GM21528 (cell line): ENCODE results near the gene GDF2.

Experiments used
- ATAC-seq: cut with Tn5 transposase; IDR thresholded peaks from one replicate; pipeline ENCODE4 v1.9.1; 2021; ENCODE audit warnings: mild to moderate bottlenecking, moderate library complexity; ENCODE audit not compliant: unreplicated experiment, low FRiP score

Gene GDF2

DNA sequence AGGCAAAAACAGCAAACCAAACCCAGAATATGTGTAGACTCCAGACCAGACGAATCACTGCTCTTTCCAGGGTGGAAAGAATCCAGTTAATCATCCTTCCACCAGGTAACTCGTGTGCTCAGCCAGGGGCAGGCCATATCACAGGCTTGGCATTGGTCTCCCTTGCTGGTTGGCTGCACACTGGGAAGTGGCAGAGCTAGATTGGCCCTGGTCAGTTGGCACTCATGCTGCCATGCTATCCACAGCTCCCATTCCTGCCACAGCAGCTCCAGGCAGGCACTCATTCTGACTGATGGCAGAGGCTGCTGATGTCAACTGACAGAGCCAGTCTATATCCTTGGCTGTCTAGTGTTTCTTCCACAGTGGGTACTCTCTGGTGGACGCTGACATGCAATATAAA, 31.9 kb upstream of the GDF2 start:
- no peak for ATAC-seq

DNA sequence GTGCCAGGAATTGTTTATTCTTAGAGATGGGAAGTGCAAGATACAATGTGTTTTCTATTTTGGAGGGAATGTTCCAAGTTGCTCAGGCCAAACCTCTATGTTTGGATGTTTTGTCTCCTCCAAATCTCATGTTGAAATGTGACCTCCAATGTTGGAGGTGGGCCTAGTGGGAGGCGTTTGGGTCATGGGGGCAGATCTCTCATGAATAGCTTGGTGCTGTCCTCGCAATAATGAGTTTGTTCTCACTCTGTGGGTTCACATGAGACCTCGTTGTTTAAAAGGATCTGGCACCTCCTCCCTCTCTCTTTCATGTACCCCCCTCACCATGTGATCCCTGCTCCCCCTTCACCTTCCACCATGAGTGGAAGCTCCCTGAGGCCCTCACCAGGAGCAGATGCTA, 30.6 kb upstream of the GDF2 start:
- no peak for ATAC-seq

DNA sequence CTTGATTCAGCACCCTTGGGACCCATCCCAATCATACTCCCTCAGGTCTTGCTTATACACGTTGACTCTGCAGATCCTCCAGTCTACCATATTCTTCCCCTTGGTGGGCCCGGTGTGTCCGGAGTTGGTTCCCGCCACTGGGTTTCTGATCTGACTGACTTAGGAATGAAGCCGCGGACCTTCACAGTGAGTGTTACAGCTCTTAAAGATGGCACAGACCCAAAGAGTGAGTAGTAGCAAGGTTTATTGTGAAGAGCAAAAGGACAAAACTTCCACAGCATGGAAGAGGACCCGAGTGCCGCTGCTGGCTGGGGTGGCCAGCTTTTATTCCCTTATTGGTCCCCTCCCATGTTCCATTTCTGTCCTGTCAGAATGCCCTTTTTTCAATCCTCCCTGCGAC, 28.2 kb upstream of the GDF2 start:
- ATAC-seq: no peak

DNA sequence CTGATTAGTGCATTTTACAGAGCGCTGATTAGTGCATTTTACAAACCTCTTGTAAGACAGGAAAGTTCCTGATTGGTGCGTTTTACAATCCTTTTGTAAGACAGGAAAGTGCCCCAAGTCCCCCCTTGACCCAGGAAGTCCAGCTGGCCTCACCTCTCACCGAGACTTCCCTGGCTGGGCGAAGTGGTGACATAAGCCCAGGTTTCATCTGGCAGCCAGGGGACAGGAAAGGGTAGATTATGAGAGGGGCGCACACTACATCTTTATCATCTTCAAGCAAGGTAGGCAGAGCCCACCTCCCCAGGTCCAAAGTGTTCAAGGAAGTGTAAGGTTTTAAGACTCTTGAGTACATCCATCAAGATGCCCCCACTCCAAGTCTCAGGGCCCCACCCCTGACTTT, 27.8 kb upstream of the GDF2 start:
- ATAC-seq: no peak

DNA sequence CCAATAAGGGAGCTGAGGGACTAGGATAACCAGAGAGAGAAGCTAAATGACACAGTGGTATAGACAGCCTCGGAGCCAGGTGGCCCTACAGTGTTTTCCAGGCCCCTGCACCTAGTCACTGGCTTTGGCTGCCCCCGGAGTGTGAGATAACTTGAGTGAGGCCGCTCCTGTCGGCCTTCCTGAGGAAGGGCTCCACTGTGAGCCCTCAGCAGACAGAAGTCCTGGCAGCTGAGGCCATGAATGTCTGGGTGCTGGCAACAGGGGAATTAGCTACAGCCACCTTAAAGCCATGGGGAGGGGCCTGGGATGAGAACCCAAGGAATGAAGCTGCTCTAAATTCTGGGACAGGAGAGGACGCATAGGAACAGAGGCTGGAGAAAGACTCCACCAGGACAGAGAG, 26.8 kb upstream of the GDF2 start:
- no peak for ATAC-seq

DNA sequence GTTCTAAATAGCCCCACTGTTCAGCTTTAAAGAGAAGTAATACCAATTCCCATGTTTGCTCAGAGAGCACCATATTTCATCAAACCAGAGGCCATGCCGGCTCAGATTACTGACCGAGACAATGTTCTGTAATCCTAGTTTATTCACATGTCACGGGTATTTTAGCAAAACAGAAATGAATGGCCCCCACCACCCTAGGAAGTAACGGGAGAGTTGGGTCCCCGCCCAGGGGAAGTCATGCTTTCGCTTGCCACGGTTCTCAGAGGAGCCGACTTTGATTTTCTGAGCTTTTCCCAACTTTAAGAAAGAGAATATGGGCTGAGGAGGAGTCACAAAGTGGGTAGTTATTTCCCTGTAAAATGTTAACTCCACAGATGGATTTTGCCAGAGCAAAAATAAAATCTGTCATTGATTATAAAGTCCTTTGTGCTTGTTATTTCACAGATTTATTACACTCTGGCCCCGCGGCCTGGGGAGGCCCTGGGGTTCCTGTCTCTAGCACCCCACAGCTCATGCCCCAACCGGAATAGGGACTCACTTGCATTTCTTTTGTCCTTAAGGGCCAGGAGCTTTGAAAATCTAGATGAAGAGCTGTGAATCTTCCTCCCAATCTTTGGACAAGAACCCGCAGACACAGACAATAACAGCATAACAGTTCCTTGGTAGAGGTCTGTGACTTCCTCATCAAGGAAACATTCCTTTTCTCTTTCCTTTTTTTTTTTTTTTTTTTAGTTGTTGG, 25.9 kb upstream of the GDF2 start:
- no peak for ATAC-seq

DNA sequence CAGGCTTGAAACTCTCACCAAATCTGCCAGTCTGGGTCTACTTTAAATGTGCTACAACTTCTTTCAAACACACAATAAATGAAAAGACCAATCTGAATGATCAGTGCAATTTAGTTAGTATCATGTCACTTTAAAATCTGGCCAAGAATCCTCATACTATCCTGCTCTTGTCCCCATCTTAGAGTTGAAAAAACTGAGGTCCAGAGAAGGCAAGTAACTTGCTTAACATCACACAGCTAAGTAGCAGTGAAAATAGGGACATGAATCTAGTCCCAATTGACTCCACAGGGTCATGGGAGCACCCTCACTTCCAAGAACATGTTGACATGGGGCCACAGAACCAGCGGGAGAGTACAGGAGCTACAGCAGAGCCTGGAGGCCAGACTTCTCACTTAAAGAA, 25.3 kb upstream of the GDF2 start:
- ATAC-seq: no peak

DNA sequence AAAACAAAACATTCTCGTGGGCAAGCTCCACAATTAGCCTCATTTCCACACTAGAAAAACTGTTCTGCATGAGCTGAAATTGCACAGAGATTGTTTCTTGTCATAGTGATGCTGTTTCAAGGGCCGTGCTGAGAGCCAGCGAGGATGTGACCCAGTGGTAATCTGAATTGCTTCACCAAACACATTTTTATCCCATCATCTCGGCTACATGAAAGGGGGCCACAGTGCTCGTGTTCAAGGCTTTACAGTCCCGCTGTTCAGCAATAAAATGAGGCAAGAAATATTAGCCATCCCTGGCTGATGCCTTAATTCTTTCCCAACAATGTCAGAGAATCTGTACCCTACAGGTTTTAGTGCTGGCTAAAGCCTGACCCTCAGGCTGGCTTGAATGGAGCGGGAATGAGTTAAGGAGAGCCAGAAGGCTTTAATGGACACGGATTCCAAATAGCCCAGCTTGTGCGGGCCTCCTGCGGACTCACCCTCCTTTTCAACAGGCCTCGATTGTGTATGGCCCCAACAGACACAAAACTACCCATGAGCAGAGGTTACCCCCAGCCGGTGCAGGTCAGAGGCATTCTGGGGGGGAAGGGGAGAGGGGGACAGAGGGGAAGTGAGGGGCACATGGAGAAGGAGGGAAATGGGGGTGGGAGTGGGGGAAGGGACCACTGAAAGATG, 24.3 kb upstream of the GDF2 start:
- ATAC-seq: no peak

DNA sequence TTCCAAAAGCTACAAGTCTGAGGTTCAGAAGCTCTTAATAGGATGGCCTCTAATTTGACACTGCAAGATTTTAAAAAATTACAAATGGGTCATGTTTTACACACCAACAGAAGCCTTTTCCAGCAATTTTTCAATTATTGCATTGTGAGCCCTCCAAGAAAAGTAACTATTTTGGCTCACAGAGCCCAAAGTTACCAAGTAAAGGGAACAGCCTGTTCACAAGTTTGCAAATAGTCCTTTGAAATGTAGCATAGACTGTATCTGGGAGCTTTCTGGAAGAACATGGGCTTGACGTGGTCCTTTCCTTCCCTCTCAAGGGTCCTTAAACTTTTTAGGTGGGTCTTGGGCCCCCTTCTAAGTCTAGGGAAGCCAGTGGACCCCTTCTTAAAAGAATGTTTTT, 23.5 kb upstream of the GDF2 start:
- ATAC-seq: no peak

DNA sequence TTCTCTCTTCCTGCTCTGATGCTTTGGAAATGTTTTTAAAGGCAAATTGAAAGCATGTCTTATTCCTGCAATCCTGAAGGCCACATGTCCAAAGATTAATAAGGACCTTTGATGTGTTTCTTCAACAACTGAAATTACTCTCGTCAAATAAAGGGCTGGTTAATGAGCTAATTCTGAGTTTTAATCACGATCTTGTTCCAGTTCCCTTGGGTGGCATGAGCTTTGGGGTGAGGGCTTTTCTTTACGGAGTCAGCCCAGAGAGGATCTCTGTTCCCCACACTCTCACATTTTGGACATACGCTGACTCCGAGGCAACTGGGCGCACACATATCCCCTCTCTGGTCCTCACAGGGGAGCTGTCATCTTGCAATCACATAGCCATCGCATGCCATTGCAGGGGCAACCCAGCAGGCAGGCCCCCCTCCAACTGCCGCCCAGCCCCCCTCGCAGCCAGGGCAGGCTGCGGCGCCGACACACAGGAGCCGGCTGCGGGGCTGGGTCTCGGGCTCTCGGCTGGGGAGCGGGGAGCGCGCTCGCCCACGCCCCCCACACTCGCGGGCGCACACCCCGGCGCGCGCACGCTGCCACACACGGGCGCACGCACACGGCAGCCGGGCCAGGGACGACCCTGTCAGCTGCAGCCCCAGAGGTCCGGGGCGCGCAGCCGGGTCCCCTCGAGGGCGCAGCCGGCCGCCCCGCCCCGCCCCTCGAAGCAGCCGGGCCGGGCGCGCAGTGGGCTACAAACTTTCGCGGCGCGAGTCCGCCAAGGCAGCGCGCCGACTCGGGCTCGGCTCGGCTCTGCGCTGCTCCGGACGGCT, 22.4 kb upstream of the GDF2 start, which contains the start of gene GDF10:
Gene GDF10, plus strand, starts transcription at position 587 of the 818 bp plus-strand sequence. CDS start 455 bp downstream, outside the sequence.
- no peak for ATAC-seq

DNA sequence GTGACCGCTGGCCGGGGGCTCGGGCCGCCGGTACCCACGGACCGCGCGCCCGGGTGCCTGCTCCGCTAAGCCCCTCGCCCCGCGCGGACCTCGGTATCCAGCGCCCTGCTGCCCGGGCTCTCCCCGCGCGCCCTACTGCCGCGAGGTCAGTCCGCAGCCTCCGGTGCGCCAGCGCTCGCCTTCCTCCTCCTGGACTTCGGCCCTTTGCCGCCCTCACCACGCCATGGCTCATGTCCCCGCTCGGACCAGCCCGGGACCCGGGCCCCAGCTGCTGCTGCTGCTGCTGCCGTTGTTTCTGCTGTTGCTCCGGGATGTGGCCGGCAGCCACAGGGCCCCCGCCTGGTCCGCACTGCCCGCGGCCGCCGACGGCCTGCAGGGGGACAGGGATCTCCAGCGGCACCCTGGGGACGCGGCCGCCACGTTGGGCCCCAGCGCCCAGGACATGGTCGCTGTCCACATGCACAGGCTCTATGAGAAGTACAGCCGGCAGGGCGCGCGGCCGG, 21.8 kb upstream of the GDF2 start:
- no peak for ATAC-seq

DNA sequence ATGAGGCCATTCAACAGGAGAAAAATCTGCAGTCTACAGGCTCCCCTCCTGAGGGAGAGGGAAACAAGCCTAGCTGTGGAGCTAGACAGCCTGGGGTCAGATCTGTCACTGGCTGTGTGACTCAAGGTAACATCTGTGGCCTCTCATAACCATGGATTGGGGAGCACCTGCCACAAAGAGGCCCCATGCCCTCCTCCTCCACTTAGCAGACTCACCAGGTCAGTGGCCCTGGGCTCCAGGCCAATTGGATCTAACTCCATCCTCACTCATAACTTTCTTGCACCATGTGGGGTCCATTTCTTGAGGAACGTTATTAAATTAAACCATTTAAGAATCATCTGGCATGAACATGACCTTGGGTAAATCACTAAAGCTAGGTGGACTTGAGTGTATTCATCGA, 20.4 kb upstream of the GDF2 start:
- ATAC-seq: no peak

DNA sequence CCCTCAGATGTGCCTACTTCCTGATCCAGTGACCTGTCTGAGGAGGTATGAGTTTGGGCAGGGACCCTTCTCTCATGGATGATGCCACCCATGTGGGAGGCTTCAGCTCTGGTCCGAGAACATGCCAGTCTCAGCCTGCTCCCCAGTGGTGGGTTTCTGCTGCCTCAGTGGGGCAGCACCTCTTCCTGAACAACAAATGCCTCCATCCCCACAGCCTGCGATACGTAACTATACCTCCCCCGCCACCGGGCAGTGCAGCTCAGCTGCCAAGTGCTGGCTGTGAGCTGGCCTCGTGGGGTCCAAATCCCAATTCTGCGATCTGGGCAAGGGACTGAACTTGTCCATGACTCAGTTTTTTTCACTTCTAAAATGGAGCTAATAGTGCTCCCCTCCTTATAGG, 19.1 kb upstream of the GDF2 start:
- no peak for ATAC-seq

DNA sequence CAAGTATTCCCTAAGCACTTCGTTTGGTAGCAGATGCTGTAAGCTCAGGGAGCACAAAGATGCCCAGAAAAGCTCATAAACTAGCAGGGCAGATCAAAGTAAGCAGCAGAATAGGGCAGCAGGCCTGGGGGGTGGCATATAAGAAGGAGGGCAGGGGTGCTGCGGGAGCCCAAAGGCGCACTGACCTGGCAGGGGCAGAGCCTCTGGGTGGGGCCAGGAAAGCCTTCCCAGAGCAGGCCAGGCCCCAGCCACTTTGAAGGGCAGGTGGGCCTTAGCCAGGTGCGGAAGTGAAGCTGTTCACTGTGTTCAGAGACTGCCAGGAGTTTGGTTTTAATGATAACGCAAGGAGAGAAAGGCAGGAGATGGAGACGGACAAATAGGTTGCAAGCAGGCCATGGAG, 18.4 kb upstream of the GDF2 start:
- ATAC-seq: no peak

DNA sequence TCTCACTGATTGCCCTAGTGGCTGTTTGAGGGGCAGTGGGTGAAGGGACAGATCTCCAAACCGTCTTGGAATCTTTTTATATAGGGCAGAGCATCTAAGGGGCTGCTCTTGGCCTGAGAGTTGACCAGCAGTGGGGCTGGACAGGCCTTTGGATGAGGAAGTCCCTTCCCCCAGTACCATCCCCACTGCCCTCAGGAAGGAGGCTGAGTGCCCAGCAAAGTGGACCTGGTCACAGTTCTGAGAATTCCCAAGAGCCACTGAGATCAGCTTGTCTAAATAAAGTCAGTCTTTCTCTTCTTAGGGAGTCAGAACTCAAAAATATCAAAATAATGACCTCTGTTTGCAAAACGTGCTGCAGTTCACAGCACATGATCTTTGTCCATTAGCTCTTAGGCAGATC, 16.7 kb upstream of the GDF2 start:
- ATAC-seq: no peak

DNA sequence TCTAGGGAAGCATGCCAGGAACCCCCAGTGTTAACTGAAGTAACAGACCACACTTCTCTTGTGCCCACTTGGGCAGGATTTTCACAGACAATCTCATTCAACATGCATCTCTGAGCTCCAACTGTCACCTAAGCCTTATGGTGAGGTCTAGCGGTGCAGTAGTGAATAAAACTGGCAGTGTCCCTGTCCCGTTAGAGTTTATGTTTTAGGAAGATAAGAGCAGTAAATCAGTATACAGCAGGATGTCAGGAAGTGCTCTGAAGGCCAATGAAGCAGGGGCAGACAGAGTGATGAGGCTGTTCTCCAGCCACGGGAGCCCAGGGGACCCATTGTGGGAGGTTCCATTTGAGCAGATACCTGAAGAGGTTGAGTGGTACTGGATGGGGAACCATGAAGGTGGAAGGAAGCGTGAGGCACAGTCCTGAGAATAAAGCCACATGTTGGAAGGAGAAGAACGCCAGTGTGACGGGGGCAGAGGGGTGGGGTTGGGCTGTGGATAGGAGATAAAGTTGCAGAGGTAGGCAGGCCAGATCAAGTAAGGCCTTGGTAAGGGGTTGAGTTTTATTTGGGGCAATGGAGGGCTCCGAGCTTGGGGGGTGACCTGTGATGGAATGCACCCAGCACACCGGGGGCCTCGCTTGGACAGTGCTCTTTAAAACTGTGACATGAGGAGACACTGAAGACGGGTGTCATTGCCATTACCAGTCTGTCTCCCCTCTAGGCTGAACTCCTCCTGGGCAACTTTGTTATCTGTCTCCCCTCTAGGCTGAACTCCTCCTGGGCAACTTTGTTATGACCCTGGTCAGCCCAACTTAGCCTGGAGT, 15.7 kb upstream of the GDF2 start:
- ATAC-seq: no peak

DNA sequence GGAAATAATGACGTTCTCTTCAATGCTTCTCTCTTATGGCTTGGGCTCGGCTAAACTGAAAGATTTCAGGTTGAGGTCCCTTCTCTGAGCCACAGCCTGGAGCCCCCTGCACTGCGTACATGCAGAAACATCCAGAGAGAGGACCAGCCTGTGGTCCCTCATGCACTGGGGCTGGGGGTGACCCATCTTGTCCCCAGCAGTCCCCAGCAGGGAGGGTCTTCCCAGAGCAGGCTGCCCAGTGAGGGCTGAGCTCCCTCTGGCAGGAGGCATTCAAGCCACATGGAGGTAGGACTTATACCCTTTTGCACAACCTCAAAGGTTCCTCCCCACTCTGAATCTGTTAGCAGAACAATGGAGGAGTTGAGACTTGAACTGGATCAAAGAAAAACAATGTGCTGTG, 14.9 kb upstream of the GDF2 start:
- ATAC-seq: no peak

DNA sequence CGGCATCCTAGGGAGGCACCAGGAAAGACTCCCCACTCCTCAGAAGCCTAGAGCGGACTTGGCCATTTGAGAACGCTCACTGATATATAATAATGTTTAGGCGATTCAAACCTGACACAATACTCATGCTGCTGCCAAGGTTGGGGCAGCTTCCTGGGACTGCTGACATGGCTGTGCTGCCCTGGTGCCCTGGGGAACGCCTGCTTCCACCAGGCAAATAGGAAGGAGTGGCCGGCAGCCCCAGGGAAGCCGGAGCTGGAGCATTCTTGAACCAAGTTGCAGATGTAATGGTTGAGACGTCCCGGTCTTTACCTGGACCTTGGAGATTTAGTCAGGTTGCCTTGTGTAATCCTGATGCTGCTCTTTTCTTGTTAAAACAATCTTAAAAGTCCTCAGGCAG, 13.5 kb upstream of the GDF2 start:
- ATAC-seq: no peak

DNA sequence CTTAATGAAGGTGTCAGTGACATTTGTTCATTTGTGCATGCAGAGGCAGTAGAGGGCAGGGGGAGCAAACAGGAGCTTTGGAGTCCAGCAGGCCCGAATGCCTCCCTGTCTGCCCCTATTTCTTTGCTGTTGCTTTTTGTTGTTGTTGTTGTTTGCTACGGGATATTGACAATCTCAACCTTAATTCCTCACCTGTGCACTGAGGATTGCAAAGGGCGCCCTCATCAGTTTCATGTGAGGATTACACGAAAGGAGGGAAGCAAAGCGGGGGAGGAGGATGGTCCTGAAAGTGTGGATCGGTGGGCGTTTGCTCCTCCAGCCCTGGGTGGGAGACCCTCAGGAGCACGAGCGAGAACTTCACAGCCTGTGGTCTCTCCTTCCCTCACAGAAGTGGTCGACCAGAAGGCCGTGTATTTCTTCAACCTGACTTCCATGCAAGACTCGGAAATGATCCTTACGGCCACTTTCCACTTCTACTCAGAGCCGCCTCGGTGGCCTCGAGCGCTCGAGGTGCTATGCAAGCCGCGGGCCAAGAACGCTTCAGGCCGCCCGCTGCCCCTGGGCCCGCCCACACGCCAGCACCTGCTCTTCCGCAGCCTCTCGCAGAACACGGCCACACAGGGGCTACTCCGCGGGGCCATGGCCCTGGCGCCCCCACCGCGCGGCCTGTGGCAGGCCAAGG, 12.7 kb upstream of the GDF2 start:
- no peak for ATAC-seq

DNA sequence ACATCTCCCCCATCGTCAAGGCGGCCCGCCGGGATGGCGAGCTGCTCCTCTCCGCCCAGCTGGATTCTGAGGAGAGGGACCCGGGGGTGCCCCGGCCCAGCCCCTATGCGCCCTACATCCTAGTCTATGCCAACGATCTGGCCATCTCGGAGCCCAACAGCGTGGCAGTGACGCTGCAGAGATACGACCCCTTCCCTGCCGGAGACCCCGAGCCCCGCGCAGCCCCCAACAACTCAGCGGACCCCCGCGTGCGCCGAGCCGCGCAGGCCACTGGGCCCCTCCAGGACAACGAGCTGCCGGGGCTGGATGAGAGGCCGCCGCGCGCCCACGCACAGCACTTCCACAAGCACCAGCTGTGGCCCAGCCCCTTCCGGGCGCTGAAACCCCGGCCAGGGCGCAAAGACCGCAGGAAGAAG, 12.2 kb upstream of the GDF2 start:
- ATAC-seq: no peak
